ENCODE measurements around the gene VSTM2B. TPM values are rescaled to one million over a fixed set of nuclear protein-coding genes. Genes with fewer than 3 reads are reported as not detected.

Gene VSTM2B
- total RNA-seq, 2 experiments from 2014 or later, result not detected

DNA sequence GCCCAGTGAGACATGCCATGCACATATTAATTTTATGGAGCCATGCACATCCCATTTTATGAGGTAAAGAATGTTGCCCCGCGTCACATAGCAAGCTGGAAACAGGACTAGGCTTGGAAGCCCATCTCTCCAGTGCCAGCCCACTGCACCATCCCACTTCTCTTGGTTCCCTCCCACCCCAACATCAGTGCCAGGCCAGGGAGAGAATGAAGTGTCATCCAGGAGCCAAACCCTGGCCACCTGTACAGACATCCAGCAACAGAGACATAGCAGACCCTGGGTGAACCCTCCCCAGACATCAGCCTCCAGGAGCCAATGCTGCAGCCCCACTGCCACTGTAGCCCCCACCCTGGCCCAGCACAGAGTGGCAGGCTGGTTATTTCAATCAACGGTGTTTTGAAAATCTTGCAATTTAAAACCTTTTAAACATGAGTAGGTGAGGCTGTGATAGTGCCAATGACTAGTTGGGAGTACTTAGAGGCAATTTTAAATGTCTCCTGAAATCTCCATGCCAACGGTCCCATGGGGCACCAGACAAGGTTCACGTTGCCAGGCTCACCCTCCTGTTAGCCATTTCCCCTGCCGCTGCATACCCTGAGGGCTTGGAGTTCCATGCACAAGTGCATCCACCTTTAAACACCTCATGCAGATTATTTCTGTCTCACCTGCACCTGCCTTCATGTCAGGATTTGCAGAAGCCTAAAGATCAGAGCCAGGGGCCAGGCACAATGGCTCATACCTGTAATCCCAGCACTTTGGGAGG, 34.7 kb downstream of the VSTM2B start:
- intact Hi-C loops (cut with micrococcal nuclease), result no loop called here
- H3K27me3 Mint-ChIP-seq, result peaks cover 29% of the 10 kb centered on the region
- peaks cover 2% of the 10 kb centered on the region for H3K36me3 Mint-ChIP-seq
- no peak overlapping the region for H3K27ac Mint-ChIP-seq
- peaks cover 11% of the 10 kb centered on the region for H3K4me1 Mint-ChIP-seq (ENCODE audit: low read depth)
- POLR2A ChIA-PET, result no interaction called here
- CTCF ChIA-PET, result no interaction called here
- peaks cover 25% of the 10 kb centered on the region for H3K9me3 Mint-ChIP-seq
- H3K4me3 Mint-ChIP-seq, result no peak overlapping the region
- DNase-seq, result no peak

DNA sequence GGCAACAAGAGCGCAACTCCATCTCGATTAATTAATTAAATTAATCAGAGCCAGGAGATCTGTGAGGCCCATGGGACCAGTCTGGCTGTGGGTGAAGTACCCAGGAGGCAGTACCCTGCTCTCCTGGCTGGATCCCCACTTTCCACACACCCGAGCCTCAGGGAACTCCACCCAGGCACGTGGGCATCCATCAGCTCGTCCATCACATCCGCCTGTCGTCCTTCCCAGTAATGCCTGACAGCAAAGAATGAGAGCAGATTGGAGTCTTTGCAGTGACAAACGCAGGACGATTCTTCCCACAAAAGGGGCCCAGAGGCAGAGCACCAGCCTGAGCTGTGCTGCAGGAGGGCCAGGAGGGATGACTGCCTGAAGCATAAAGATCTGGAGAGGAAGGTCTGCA, 35.8 kb downstream of the VSTM2B start:
- ChIA-PET POLR2A (no interaction called here), CTCF (no interaction called here)
- Mint-ChIP-seq H3K4me3 (no peak overlapping the region), H3K9me3 (peaks cover 17% of the 10 kb centered on the region), H3K4me1 (ENCODE audit: low read depth) (peaks cover 14% of the 10 kb centered on the region), H3K27ac (no peak overlapping the region), H3K36me3 (peaks cover 2% of the 10 kb centered on the region), H3K27me3 (peaks cover 29% of the 10 kb centered on the region)
- intact Hi-C loops (cut with micrococcal nuclease), result no loop called here
- no peak for DNase-seq

DNA sequence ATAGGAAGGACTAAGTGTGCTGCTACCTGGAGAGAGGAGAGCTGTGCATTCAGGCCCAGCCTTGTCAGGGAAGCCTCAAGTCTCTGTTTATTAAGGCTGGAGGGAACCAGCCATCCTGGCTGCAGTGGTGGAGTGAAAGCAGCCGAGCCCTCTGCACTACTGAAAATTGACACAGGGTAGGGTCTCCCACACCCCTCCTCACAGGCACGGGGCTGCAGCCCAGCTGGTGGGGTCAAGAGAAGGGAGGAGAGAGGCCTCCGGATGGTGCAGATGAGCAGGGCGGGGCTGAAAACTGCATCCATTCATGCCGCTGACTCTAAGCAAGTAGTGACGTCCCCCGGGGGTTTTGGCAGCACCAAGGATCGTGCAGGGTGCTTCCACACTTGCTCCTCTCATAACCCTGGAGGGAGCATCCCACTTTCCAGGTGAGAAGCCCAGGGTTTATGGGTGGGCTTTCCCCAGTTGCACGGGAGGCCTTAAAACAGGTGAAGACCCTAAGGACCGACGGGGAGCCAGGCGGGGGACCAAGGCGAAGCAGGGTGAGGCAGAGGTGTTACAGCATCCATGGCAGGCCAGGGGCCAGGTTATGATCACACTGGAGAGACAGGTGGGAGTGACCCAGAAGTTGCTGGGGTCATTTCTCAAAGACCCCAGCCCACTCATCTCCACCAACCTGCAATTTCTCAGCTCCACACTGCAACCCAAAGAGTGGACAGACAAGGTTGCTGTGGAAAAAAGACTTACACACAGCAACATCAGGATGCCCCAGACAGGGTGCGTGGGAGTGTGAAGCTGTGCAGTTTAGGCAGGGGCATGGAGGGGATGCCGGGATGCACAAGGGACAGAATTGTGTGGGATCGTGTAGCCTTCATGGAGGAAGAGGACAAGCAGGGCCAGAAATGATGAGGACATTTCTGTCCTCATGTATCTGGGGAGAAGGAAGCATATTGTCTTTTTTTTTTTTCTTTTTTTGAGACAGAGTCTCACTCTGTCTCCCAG, 36.8 kb downstream of the VSTM2B start:
- intact Hi-C loops (cut with micrococcal nuclease), result no loop called here
- peaks cover 30% of the 10 kb centered on the region for H3K27me3 Mint-ChIP-seq
- POLR2A ChIA-PET, result no interaction called here
- CTCF ChIA-PET, result interaction anchor here (1.0 kb wide), 1 partner anchor 48 kb away, joined by 4 read pairs; no protein-coding TSS in a partner anchor
- peaks cover 17% of the 10 kb centered on the region for H3K9me3 Mint-ChIP-seq
- no peak for DNase-seq
- H3K4me1 Mint-ChIP-seq (ENCODE audit: low read depth), result peaks cover 14% of the 10 kb centered on the region
- H3K36me3 Mint-ChIP-seq, result peaks cover 2% of the 10 kb centered on the region
- H3K27ac Mint-ChIP-seq, result no peak overlapping the region
- no peak overlapping the region for H3K4me3 Mint-ChIP-seq

DNA sequence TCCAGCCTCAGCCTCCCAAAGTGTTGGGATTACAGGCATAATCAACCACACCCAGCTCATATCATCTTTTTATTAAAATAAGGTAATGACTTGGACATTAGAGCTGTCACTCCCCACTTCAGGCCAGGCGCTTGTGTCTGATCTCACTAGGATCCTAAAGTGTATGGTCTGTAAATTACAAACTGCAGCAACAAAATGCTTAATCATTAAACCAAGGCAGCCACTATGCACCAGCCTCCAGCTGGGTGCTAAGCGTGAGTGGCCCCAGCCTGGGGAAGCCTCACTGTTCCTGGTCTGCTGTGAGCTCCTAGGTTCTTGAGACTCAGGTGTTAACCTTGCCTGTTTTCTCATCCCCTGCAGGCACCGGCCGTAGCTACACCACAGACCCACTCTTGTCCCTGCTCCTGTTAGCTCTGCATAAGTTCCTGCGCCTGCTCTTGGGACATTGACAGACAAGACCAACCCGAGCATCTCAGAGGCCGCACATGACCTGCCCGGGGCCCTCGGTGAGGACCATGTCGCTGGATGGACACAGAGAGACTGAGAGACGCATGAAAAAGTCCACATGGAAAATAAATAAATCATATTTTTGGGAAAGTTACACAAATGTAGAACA, 37.8 kb downstream of the VSTM2B start:
- Mint-ChIP-seq H3K36me3 (peaks cover 2% of the 10 kb centered on the region), H3K27ac (no peak overlapping the region), H3K4me1 (ENCODE audit: low read depth) (peaks cover 14% of the 10 kb centered on the region), H3K9me3 (peaks cover 14% of the 10 kb centered on the region), H3K4me3 (no peak overlapping the region), H3K27me3 (peaks cover 32% of the 10 kb centered on the region)
- DNase-seq, result no peak
- intact Hi-C loops (cut with micrococcal nuclease), result loop anchor here (1.0 kb wide), 1 partner anchor 24 kb away; no protein-coding TSS in a partner anchor
- ChIA-PET CTCF (no interaction called here), POLR2A (no interaction called here)

DNA sequence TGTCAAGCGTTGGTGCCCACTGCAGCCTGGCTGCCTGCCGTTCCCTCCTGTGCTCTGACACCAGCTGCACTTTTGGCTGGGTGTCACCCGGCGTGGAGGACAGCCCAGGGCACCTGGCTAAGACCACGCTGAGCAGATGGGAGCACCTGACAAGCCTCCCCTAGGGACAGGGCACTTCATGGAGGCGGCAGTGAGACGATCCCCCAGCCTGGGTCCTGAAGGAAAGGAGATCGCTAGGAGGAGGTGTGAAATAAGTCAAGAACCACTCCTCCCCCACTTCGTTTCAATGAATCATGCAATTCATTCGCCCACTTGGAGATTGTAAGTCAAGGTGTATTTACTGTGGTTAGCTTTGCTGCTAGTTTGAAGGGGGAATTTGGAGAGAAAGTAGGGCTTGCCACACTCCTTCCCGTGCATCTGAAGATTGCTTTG, 38.8 kb downstream of the VSTM2B start:
- peaks cover 8% of the 10 kb centered on the region for H3K9me3 Mint-ChIP-seq
- H3K4me1 Mint-ChIP-seq (ENCODE audit: low read depth), result peaks cover 14% of the 10 kb centered on the region
- intact Hi-C loops (cut with micrococcal nuclease), result loop anchor here (1.0 kb wide), 1 partner anchor 23 kb away; no protein-coding TSS in a partner anchor
- ChIA-PET POLR2A (no interaction called here), CTCF (interaction anchor here (0.6 to 1.2 kb wide), 2 partner anchors 11 to 23 kb away, joined by 3 read pairs; no protein-coding TSS in a partner anchor)
- peaks cover 36% of the 10 kb centered on the region for H3K27me3 Mint-ChIP-seq
- H3K36me3 Mint-ChIP-seq, result no peaks in the 10 kb centered on the region
- no peak overlapping the region for H3K4me3 Mint-ChIP-seq
- H3K27ac Mint-ChIP-seq, result no peak overlapping the region
- DNase-seq, result no peak

DNA sequence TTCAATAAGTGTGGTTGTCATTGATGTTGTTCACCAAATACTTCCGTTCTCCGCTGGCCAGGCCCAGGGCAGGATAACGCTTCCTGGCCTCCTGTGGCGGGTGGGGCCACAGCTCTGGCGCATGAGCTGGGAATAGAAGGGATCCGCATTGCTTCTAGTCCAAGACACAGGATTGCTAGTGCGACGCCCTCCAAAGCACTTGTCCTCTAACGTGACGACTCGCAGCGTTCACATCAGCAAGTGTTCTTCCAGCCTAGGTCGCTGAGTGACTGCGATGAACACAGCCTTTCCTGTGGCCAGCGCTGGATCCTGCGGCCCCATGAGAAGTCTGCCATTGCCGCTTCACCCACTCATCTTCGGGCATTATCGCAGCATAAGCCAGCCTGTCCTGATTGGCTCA, 39.4 kb downstream of the VSTM2B start:
- no peak overlapping the region for H3K27ac Mint-ChIP-seq
- ChIA-PET POLR2A (interaction anchor here (1.2 kb wide), 1 partner anchor 41 kb away, joined by 3 read pairs; the partner anchor contains the start of gene POP4), CTCF (interaction anchor here (0.6 to 1.2 kb wide), 2 partner anchors 10 to 22 kb away, joined by 3 read pairs; no protein-coding TSS in a partner anchor)
- H3K9me3 Mint-ChIP-seq, result peaks cover 2% of the 10 kb centered on the region
- intact Hi-C loops (cut with micrococcal nuclease), result no loop called here
- H3K4me3 Mint-ChIP-seq, result no peak overlapping the region
- no peak for DNase-seq
- H3K36me3 Mint-ChIP-seq, result no peaks in the 10 kb centered on the region
- peaks cover 36% of the 10 kb centered on the region for H3K27me3 Mint-ChIP-seq
- peaks cover 14% of the 10 kb centered on the region for H3K4me1 Mint-ChIP-seq (ENCODE audit: low read depth)

DNA sequence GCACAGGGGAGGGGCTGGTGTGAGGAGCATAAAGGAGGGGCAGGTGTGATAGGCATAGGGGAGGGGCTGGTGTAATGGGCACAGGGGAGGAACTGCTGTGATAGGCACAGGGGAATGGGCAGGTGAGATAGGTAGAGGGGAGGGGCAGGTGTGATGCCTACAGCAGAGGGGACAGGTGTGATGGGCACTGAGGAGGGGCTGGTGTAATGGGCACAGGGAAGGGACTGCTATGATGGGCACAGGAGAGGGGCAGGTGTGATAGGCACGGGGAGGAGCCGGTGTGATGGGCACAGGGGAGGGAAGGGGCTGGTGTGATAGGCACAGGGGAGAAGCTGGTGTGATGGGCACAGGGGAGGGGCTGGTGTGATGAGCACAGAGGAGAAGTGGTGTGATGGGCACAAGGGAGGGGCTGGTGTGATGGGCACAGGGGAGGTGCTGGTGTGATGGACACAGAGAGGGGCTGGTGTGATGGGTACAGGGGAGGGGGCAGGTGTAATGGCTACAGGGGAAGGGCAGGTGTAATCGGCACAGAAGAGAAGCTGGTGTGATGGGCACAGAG, 40.8 kb downstream of the VSTM2B start:
- H3K4me3 Mint-ChIP-seq, result no peak overlapping the region
- H3K27ac Mint-ChIP-seq, result no peak overlapping the region
- ChIA-PET CTCF (no interaction called here), POLR2A (no interaction called here)
- DNase-seq, result no peak
- H3K4me1 Mint-ChIP-seq (ENCODE audit: low read depth), result peaks cover 14% of the 10 kb centered on the region
- no peaks in the 10 kb centered on the region for H3K36me3 Mint-ChIP-seq
- H3K9me3 Mint-ChIP-seq, result no peaks in the 10 kb centered on the region
- intact Hi-C loops (cut with micrococcal nuclease), result no loop called here
- peaks cover 43% of the 10 kb centered on the region for H3K27me3 Mint-ChIP-seq

DNA sequence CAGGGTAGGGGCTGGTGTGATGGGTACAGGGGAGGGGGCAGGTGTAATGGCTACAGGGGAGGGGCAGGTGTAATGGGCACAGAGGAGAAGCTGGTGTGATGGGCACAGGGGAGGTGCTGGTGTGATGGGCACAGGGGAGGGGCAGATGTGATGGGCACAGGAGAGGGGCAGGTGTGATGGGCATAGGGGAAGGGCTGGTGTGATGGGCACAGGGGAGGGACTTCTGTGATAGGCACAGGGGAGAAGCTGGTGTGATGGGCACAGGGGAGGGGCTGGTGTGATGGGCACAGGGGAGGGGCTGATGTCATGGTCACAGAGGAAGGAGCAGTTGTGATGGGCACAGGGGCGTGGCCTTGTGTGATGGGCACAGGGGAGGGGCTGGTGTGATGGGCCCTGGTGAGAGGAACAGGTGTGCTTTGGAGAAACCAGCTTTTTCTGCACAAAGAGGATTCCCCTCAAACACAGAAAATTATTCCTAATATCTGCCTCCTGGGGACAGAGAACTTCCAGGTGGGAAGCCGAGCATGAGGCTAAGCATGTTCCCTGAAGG, 41.6 kb downstream of the VSTM2B start:
- Mint-ChIP-seq H3K27me3 (peaks cover 42% of the 10 kb centered on the region), H3K9me3 (no peaks in the 10 kb centered on the region), H3K4me3 (no peak overlapping the region), H3K27ac (no peak overlapping the region), H3K4me1 (ENCODE audit: low read depth) (peaks cover 14% of the 10 kb centered on the region), H3K36me3 (no peaks in the 10 kb centered on the region)
- ChIA-PET POLR2A (no interaction called here), CTCF (no interaction called here)
- intact Hi-C loops (cut with micrococcal nuclease), result no loop called here
- no peak for DNase-seq

DNA sequence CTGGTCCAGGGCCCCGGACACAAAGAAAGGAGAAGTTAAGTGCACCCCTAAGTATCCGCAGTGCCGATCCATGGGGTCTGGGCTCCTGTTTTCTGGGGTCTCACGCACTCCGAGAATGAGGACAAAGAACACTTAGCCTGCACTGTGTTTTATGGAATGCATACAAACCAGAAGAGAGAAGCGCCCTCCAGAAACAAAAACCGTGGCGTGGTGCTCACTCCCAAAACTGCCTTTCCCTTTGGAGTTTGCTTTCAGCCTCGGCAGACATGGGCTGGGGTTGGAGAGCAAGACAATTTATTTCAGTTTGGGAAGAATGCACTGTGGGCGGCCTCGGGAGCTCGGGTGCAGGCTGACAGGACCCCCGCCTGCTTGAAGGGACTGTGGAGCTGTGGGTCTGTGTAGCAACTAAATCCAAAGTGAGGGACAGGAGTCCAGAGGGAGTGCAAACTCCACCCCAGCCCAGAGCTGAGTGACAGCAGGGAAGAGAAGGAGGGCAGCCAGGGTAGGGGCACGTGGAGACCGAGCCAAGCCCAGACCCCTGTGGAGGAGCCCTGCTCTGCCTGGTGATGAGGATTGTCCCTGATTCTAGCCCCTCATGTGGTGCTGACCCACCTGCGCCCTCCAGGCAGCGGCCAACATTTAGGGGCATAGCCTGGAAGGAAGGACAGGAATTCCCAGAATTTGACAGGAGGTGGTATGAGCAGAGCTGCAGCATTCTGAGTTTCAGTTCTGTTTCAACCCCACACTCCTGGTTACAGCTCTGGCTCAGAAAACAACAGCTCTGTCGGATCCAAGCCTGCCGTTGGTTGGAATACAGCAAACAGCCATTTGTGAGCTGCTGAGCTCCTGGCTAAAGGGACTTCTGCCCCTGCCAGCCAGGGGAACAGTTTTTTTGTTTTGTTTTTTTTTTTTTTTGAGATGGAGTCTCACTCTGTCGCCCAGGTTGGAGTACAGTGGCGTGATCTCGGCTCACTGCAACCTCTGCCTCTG, 42.5 kb downstream of the VSTM2B start:
- no peak for DNase-seq
- Mint-ChIP-seq H3K27ac (no peak overlapping the region), H3K9me3 (no peaks in the 10 kb centered on the region), H3K4me1 (ENCODE audit: low read depth) (peaks cover 14% of the 10 kb centered on the region), H3K27me3 (peaks cover 44% of the 10 kb centered on the region), H3K4me3 (no peak overlapping the region), H3K36me3 (no peaks in the 10 kb centered on the region)
- ChIA-PET CTCF (no interaction called here), POLR2A (no interaction called here)
- intact Hi-C loops (cut with micrococcal nuclease), result no loop called here

DNA sequence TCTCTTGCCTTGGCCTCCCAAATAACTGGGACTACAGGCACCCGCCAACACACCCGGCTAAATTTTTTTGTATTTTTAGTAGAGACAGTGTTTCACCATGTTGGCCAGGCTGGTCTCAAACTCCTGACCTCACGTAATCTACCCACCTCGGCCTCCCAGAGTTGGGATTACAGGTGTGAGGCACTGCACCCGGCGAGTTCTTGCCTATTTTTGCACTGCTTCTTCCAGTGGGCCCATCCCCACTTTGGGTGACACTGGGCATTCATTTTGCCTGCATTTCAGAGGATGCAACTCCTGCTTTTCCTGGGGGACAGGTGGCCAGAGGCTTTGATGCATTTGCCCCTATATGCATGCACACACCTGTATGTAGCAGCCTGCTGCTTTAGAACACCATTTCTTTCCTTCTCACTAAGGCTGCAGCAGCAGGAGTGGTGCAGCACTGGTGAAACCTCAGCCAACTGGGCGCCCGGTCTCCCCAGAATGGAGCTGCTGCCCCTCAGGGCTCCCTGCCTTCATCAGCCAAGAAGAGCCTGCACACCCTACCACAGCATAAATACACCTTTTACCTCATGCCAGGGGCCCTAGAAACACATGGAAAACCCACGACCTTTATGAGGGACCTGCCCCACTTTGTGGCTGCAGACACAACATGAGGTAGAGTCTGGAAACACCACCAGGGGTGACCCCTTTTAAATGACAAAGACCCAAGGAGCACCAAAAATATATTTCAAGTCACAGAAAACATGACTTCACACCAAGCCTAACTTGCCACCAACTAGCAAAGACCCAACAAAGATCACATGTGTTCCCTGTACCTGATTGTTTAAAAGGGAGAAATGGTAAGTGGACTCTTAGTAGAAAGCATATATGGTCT, 43.5 kb downstream of the VSTM2B start:
- ChIA-PET POLR2A (no interaction called here), CTCF (no interaction called here)
- H3K9me3 Mint-ChIP-seq, result no peaks in the 10 kb centered on the region
- H3K27ac Mint-ChIP-seq, result no peak overlapping the region
- intact Hi-C loops (cut with micrococcal nuclease), result no loop called here
- peaks cover 14% of the 10 kb centered on the region for H3K4me1 Mint-ChIP-seq (ENCODE audit: low read depth)
- H3K27me3 Mint-ChIP-seq, result peaks cover 45% of the 10 kb centered on the region
- H3K36me3 Mint-ChIP-seq, result no peaks in the 10 kb centered on the region
- H3K4me3 Mint-ChIP-seq, result no peak overlapping the region
- DNase-seq, result no peak

Data from activated CD4-positive, alpha-beta memory T cell treated with anti-CD3 and anti-CD28 coated beads for 36 hours (primary cell).